Lung (tissue), 12 donors: ENCODE data around the gene RTN4R. TPM values are rescaled to one million over a fixed set of nuclear protein-coding genes. Genes with fewer than 3 reads are reported as not detected.

Experiments
- ATAC-seq: fragments of 200-7000 bp; cut with Tn5 transposase; one replicate; pipeline ENCODE4 v1.9.1; 2020; ENCODE audit warnings: moderate number of reproducible peaks; ENCODE audit not compliant: insufficient read depth, low FRiP score
- DNase-seq, 3 donors: peaks; one replicate each; pipeline ENCODE4 v3.0.0-alpha.2; 2013 to 2017
- H3K27ac ChIP-seq, 2 donors: one replicate each; pipeline ENCODE4 v1.5.1; 2013; ENCODE audit warnings: mild to moderate bottlenecking in 2 of 2, moderate library complexity in 2 of 2, control low read depth in 1 of 2, inconsistent platforms in 1 of 2, low read depth in 1 of 2, low read length in 1 of 2
- H3K27me3 ChIP-seq, 3 donors: one replicate each; pipeline ENCODE4 v1.5.1; 2013; ENCODE audit warnings: low read length in 2 of 3; ENCODE audit not compliant: control insufficient read depth in 3 of 3, insufficient read depth in 3 of 3
- H3K36me3 ChIP-seq, 4 donors: one replicate each; pipeline ENCODE4 v1.5.1; 2013; ENCODE audit warnings: low read length in 4 of 4, mild to moderate bottlenecking in 1 of 4, moderate library complexity in 1 of 4; ENCODE audit not compliant: control insufficient read depth in 4 of 4, insufficient read depth in 4 of 4
- H3K4me1 ChIP-seq, 5 donors: one replicate each; pipeline ENCODE4 v1.5.1; 2013; ENCODE audit warnings: low read length in 5 of 5, mild to moderate bottlenecking in 2 of 5, moderate library complexity in 1 of 5; ENCODE audit not compliant: control insufficient read depth in 5 of 5, insufficient read depth in 5 of 5
- H3K4me3 ChIP-seq: one replicate; pipeline ENCODE4 v1.5.1; 2013; ENCODE audit warnings: mild to moderate bottlenecking, control low read depth, moderate library complexity
- H3K9ac ChIP-seq, 2 donors: one replicate each; pipeline ENCODE4 v1.5.1; 2013; ENCODE audit warnings: low read length in 2 of 2, control low read depth in 1 of 2; ENCODE audit not compliant: insufficient read depth in 1 of 2
- H3K9me3 ChIP-seq, 4 donors: one replicate each; pipeline ENCODE4 v1.5.1; 2013; ENCODE audit warnings: low read length in 3 of 4, mild to moderate bottlenecking in 1 of 4, moderate library complexity in 1 of 4; ENCODE audit not compliant: control insufficient read depth in 4 of 4, insufficient read depth in 3 of 4
- WGBS, 2 donors: extraction: QIAGEN DNeasy Blood & Tissue Kit; methylation state at CpG; one replicate each; pipeline ENCODE4 v1.1.7; 2013; 5-methylcytosine and 5-hydroxymethylcytosine counted together
- polyA plus RNA-seq, 2 donors: library from polyadenylated mRNA; stranded (reverse); fragments of 200-250 nt; gene quantifications; one replicate each; pipeline ENCODE4 v1.2.1, GENCODE V29; 2013
- total RNA-seq, 2 donors: library from RNA; depleted of rRNA in 1 of 2; stranded (reverse); fragments of >200 nt in 1 of 2; gene quantifications; one replicate each; pipeline ENCODE4 v1.2.1, GENCODE V29; 2014 to 2021
- TF ChIP-seq, protein P1 (sequence below): IDR thresholded peaks from 2 replicates; pipeline ENCODE4 v1.5.1; 2012; ENCODE audit warnings: mild to moderate bottlenecking; ENCODE audit errors: control extremely low read depth, extremely low read depth
- donor health status: control.
- donor health status: control.
- donor health status: Bipolar disorder and iron deficiency.
- donor health status: healthy.
- donor health status: DM: yes; HTN: yes; CAD: no.

RTN4R gene
- total and polyA plus RNA-seq, 4 donors = 2.6 to 7.8 (median 4.3) TPM

DNA sequence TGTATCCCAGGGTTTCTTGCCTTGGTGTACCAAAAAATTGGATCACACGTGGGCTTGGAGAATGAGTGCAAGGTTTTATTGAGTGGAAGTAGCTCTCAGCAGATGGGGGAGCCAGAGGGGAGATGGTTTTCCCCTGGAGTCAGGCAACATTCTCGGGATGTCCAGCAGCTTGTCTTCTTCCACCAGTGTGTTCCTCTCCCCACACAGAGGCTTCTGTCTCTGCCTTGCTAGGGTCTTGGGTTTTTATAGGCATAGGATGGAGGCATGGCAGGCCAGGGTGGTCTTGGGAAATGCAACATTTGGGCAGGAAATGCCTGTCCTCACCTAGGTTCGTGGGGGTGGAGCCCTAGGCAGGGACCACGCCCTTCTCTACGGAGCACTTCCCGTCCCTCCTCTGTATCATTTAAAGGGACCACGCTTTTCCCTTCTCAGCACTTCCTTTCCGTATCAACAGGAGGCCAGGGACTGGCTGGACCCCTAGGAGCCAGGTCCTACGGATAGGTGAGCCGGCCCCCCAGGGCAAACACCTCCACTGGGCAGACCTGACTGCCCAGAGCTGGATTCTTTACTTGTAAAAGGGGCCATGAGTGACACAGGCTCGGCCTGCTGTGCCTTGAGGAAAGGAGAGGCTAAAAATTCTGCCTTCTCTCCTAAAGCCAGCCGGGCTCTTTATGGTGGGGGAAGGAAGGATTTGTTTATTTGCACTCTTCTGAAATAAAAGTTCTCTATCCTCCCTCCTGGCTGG lies 62.0 kb downstream of the RTN4R start:
- Histone ChIP-seq H3K27me3 (no peaks in the 10 kb centered on the region), H3K27ac (peak overlapping the region; percentile 43 to 80), H3K4me1 (peaks cover 0 to 50% (median 42%) of the 10 kb centered on the region in 5 donors), H3K9ac (no peak overlapping the region), H3K9me3 (no peaks in the 10 kb centered on the region), H3K36me3 (no peaks in the 10 kb centered on the region), H3K4me3 (peak overlapping the region; percentile 45)
- peak; percentile 86 for ATAC-seq
- WGBS, 2 donors = 7 to 13% methylated on average over 12 of the region's 12 CpGs
- TF ChIP-seq, protein P1, sequence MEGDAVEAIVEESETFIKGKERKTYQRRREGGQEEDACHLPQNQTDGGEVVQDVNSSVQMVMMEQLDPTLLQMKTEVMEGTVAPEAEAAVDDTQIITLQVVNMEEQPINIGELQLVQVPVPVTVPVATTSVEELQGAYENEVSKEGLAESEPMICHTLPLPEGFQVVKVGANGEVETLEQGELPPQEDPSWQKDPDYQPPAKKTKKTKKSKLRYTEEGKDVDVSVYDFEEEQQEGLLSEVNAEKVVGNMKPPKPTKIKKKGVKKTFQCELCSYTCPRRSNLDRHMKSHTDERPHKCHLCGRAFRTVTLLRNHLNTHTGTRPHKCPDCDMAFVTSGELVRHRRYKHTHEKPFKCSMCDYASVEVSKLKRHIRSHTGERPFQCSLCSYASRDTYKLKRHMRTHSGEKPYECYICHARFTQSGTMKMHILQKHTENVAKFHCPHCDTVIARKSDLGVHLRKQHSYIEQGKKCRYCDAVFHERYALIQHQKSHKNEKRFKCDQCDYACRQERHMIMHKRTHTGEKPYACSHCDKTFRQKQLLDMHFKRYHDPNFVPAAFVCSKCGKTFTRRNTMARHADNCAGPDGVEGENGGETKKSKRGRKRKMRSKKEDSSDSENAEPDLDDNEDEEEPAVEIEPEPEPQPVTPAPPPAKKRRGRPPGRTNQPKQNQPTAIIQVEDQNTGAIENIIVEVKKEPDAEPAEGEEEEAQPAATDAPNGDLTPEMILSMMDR = no peak
- DNase-seq = peak; percentile 82 to 88 (median 87)

DNA sequence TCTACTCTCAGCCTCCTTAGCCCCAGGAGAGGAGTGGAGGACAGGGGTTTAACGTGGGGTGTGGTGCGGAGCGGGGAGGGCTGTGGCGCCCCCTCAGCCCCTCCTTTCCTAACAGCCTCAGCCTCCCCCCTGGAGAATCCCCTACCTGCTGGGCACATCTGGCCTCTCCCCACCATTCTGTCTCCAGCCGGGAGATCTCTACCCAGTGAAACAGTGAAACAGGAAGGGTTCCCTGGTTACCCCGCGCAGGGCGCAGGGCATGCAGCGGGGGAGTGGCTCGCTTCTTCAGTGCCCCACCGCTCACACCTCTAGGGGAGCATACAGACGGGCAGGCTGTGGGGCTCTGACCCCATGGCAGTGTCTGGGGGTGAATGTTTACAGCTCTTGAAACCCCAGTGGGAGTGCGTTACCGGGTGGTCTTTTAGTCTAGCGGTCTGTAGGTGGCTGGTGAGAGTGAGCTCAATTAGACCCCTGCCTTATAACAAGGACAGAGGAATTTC lies 62.6 kb downstream of the RTN4R start:
- no peaks in the 10 kb centered on the region for H3K27me3 ChIP-seq
- WGBS, 2 donors = 73 to 83% methylated on average over 15 of the region's 15 CpGs
- no peaks in the 10 kb centered on the region for H3K9me3 ChIP-seq
- DNase-seq (no peak), ATAC-seq (no peak)
- H3K4me1 ChIP-seq = peaks cover 0 to 47% (median 41%) of the 10 kb centered on the region in 5 donors
- H3K4me3 ChIP-seq = no peak overlapping the region
- no peak overlapping the region for H3K9ac ChIP-seq
- TF ChIP-seq, protein P1 = no peak
- no peaks in the 10 kb centered on the region for H3K36me3 ChIP-seq
- peak overlapping the region in 1 of 2 donors; percentile 80 for H3K27ac ChIP-seq

DNA sequence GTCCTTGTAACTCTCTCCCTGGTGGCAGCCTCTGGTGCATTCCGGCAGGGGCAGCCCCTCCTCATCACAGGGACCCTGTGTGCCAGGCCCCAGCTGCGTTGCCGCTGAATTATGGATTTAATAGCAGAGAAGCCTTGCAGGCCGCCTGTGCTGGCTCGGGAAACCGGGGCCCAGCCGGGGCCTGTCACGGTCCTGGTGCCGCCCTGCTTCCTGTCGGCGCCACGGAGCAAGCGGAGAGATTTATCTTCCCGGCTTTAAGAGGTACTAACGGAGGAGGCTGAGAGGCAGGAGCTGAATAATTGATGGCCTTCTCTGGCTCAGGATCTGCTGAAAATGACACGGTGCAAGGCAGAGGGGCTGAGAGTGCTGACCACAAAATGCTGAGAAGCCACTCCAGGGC lies 63.3 kb downstream of the RTN4R start:
- TF ChIP-seq, protein P1 = no peak
- H3K9me3 ChIP-seq = no peaks in the 10 kb centered on the region
- H3K9ac ChIP-seq = no peak overlapping the region
- no peak overlapping the region for H3K4me3 ChIP-seq
- H3K4me1 ChIP-seq = peaks cover 0 to 51% (median 44%) of the 10 kb centered on the region in 5 donors
- 48 to 65% methylated on average over 16 of the region's 16 CpGs for WGBS, 2 donors
- peak overlapping the region in 1 of 2 donors; percentile 80 for H3K27ac ChIP-seq
- H3K36me3 ChIP-seq = no peaks in the 10 kb centered on the region
- DNase-seq (peak in 1 of 3 donors; percentile 62), ATAC-seq (no peak)
- no peaks in the 10 kb centered on the region for H3K27me3 ChIP-seq
